DOHH2 (cell line): ENCODE data around the gene HIVEP3.

ENCODE experiments used
- CTCF ChIP-seq: fragments of 200-600 bp; sonication (generic); IDR thresholded peaks from one replicate; pipeline ENCODE4 v1.5.1; 2014; ENCODE audit warnings: antibody characterized with exemption, mild to moderate bottlenecking, low read depth, low read length; ENCODE audit not compliant: poor library complexity, severe bottlenecking
- EZH2phosphoT487 ChIP-seq: fragments of 200-600 bp; sonication (generic); IDR thresholded peaks from 2 replicates; pipeline ENCODE4 v1.6.1; 2017; ENCODE audit warnings: borderline replicate concordance, mild to moderate bottlenecking, antibody characterized with exemption, low read length, moderate library complexity, mixed read lengths

- TF ChIP-seq CTCF: no peak
- no peak for TF ChIP-seq EZH2phosphoT487
Observed at GRCh38 chr1:41942278-41942677, 23.6 kb upstream of the HIVEP3 start.
